ENCODE data around the gene MSS51.

- TF ChIP-seq CTCF (conservative IDR thresholded peaks at IDR 0.05; ENCODE audit: low read length) (no peak), EZH2phosphoT487 (IDR thresholded peaks at IDR 0.05; ENCODE audit: borderline replicate concordance) (no peak)
Observed at GRCh38 chr10:73446926-73447325, 13.6 kb upstream of the MSS51 start.

All from Loucy (cell line).